22Rv1 (cell line): ENCODE measurements around the gene RBM10.

ENCODE experiments used
- CTCF ChIP-seq: fragments of 450-650 bp; IDR thresholded peaks from 2 replicates; pipeline ENCODE4 v1.5.1; 2017; ENCODE audit warnings: mild to moderate bottlenecking
- ZFX ChIP-seq: fragments of 450-650 bp; IDR thresholded peaks from 2 replicates; pipeline ENCODE4 v1.6.1; 2017; ENCODE audit warnings: antibody characterized with exemption, borderline replicate concordance

DNA sequence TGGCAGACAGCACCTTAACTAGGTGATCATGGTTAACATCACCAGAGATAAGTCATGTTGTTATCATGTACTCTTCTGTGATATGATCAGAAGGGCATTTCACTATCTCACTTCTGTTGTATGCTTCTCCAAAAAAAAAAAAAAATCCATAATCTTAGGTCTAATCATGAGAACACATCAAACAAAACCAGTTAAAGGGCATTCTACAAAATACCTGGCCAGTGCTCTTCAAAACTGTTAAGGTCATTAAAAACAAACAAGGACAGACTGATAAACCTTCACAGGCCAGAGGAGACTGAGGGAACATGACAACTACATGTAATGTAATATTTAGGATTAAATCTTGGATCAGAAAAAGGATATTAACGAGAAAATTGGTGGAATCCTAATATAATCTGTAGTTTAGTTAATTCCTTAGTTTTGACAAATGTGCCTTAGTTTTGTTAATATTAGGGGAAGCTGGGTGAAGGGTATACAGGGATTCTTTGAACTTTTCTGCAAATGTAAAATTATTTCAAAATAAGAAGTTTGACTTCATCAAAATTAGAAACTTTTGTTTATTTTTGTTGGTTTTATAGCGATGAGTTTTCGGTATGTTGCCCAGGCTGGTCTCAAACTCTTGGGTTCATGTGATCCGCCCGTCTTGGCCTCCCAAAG lies 18.0 kb downstream of the RBM10 start:
- TF ChIP-seq CTCF: no peak
- TF ChIP-seq ZFX: no peak
